ENCODE data around the gene FSD1L.

DNA sequence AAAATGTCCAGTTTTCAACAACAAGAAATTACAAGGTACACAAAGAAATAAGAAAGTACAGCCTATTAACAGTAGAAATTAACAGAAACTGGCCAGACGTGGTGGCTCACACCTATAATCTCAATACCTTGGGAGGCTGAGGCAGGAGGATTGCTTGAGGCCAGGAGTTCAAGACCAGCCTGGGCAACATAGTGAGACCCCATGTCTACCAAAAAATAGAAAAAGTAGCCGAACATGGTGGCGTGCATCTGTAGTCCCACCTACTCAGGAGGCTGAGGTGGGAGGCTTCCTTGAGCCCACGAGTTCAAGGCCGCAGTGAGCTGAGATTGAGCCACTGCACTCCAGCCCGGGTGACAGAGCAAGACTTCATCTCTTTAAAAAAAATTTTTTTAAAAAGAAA lies 41.5 kb upstream of the FSD1L start:
- TF ChIP-seq, protein P1, sequence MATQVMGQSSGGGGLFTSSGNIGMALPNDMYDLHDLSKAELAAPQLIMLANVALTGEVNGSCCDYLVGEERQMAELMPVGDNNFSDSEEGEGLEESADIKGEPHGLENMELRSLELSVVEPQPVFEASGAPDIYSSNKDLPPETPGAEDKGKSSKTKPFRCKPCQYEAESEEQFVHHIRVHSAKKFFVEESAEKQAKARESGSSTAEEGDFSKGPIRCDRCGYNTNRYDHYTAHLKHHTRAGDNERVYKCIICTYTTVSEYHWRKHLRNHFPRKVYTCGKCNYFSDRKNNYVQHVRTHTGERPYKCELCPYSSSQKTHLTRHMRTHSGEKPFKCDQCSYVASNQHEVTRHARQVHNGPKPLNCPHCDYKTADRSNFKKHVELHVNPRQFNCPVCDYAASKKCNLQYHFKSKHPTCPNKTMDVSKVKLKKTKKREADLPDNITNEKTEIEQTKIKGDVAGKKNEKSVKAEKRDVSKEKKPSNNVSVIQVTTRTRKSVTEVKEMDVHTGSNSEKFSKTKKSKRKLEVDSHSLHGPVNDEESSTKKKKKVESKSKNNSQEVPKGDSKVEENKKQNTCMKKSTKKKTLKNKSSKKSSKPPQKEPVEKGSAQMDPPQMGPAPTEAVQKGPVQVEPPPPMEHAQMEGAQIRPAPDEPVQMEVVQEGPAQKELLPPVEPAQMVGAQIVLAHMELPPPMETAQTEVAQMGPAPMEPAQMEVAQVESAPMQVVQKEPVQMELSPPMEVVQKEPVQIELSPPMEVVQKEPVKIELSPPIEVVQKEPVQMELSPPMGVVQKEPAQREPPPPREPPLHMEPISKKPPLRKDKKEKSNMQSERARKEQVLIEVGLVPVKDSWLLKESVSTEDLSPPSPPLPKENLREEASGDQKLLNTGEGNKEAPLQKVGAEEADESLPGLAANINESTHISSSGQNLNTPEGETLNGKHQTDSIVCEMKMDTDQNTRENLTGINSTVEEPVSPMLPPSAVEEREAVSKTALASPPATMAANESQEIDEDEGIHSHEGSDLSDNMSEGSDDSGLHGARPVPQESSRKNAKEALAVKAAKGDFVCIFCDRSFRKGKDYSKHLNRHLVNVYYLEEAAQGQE (IDR thresholded peaks at IDR 0.05; ENCODE audit: unreplicated experiment): no peak
- TF ChIP-seq, protein P2, sequence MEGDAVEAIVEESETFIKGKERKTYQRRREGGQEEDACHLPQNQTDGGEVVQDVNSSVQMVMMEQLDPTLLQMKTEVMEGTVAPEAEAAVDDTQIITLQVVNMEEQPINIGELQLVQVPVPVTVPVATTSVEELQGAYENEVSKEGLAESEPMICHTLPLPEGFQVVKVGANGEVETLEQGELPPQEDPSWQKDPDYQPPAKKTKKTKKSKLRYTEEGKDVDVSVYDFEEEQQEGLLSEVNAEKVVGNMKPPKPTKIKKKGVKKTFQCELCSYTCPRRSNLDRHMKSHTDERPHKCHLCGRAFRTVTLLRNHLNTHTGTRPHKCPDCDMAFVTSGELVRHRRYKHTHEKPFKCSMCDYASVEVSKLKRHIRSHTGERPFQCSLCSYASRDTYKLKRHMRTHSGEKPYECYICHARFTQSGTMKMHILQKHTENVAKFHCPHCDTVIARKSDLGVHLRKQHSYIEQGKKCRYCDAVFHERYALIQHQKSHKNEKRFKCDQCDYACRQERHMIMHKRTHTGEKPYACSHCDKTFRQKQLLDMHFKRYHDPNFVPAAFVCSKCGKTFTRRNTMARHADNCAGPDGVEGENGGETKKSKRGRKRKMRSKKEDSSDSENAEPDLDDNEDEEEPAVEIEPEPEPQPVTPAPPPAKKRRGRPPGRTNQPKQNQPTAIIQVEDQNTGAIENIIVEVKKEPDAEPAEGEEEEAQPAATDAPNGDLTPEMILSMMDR (conservative IDR thresholded peaks at IDR 0.05; ENCODE audit: low read depth in 2 of 2): no peak
- TF ChIP-seq CREB1 (CRISPR knock-in tag; IDR thresholded peaks at IDR 0.05; ENCODE audit: low read depth) (no peak), POLR2AphosphoS5 (IDR thresholded peaks at IDR 0.05; ENCODE audit: low read depth) (no peak), ZNF331 (CRISPR knock-in tag; IDR thresholded peaks at IDR 0.05; ENCODE audit: low read depth) (no peak), EZH2 (IDR thresholded peaks at IDR 0.05; ENCODE audit: low read depth, unreplicated experiment) (no peak)
